Subcutaneous adipose tissue (tissue), 4 donors: Measurements from ENCODE around the gene TOP2B. TPM values are rescaled to one million over a fixed set of nuclear protein-coding genes. Genes with fewer than 3 reads are reported as not detected.

ENCODE experiments used
- CTCF ChIP-seq: fragments of 450-650 bp; IDR thresholded peaks from one replicate; pipeline ENCODE4 v1.5.1; 2016; ENCODE audit warnings: low read depth, mild to moderate bottlenecking, control low read depth, antibody characterized with exemption, moderate library complexity
- total RNA-seq, 4 donors: library from RNA; depleted of rRNA; stranded (reverse); fragments of >200 nt; gene quantifications; one replicate each; pipeline ENCODE4 v1.1.0, GENCODE V29; 2016

TOP2B gene
- total RNA-seq, 4 donors from 2014 or later: 83.5 to 126 (median 87.0) TPM

DNA sequence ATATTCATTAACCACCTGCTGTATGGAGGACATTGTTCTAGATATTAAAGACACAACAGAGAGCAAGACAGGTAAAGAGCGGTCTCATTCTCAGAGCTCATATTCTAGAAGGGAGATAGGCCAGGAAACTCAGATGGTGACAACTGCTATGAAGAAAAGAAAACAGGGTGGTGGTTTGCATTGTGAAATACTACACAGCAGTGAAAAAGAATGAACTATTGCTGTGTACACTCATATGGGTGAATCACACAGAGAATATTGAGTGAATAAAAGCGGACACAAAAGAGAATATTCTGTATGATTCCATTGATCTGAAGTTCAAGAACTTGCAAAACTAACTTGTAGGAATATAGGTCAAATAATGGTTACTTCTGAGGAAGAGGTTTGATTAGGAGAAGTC is 76.7 kb downstream of the TOP2B start:
- no peak for TF ChIP-seq CTCF

DNA sequence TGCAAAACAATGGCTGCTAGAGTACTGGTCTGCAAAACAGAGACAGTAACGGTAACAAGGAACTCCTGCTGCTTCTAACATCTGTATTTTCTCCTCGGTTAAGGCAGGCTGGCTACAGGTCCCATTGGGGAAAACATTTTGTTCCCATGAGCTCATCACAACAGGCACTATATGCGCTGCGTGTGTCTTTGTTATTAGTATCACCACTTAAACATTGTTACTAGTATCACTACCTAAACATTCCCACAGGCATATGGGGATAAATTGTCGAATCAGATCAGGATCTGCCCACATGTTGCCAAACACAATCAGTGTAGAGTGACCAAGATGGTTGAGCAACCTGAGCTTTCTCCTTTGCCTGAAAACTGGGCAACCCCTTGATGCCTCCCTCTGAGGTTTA is 77.2 kb downstream of the TOP2B start:
- no peak for TF ChIP-seq CTCF

GRCh38 chr3:25587094-25587493 is 77.6 kb downstream of the TOP2B start:
- TF ChIP-seq CTCF: no peak

DNA sequence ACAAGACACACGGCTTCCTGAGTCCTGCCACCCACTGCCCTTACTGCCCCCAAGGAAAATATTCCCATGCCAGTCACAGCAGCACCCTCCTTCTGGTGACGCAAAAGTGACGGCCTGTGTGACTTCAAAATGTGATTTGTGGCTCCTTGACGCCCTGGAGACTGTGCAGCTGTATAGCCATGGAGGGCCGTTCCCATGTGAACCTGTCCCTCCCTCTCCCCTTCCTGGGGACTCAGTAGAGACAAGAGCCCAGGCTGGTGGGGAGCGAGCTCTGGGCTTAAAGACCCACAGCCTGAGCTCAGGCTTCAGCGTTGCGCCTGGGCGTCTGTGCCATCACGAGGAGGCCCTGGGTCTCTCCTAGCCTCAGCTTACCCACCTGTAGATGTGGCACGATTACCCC is 78.2 kb downstream of the TOP2B start:
- TF ChIP-seq CTCF: no peak

DNA sequence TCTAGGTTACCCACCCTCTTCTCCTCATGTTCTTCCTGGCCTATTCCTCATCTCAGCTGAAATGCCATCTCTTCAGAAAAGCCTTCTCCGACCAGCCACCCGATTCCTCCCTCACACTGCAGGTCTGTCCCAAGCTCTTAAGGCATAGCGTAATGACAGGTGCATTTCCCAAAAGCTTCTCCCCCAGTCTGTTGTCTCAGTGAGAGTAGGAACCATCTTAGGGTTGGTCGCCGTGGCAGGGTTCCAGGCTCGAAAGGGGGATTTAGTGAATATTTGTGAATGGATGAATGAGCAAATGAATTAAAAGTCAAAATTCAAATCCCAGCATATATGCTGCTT is 78.6 kb downstream of the TOP2B start:
- no peak for TF ChIP-seq CTCF

GRCh38 chr3:25585361-25586166 is 79.1 kb downstream of the TOP2B start:
- TF ChIP-seq CTCF: no peak

- TF ChIP-seq CTCF: no peak
Observed at GRCh38 chr3:25584011-25584789, 80.5 kb downstream of the TOP2B start.
